Keratinocyte (primary cell): ENCODE results near the gene GDF2. TPM values are rescaled to one million over a fixed set of nuclear protein-coding genes. Genes with fewer than 3 reads are reported as not detected.

Experiments used
- DNase-seq: peaks from one replicate; pipeline ENCODE4 v3.0.0-alpha.2; 2011; ENCODE audit warnings: low read depth, missing footprints, low spot score
- FAIRE-seq: peaks from 2 replicates; lab custom pipeline; 2011; peaks lifted over from hg19 to GRCh38; lab: Jason Lieb, UNC
- H2AFZ ChIP-seq: 2 replicates; pipeline ENCODE4 v1.6.0; 2012; ENCODE audit warnings: low read length, control low read depth, inconsistent platforms; ENCODE audit not compliant: control insufficient read depth
- H3K27ac ChIP-seq: 2 replicates; pipeline ENCODE4 v1.5.1; 2011; ENCODE audit warnings: low read length; ENCODE audit not compliant: control insufficient read depth, insufficient read depth
- H3K27me3 ChIP-seq: 3 replicates; pipeline ENCODE4 v1.6.0; 2011; ENCODE audit warnings: low read length; ENCODE audit not compliant: control insufficient read depth, insufficient read depth; ENCODE audit errors: extremely low read depth
- H3K36me3 ChIP-seq, 2 experiments: 2 replicates in 1 of 2; 3 replicates in 1 of 2; pipeline ENCODE4 v1.5.1; 2011; ENCODE audit warnings: low read length in 2 of 2, mild to moderate bottlenecking in 1 of 2; ENCODE audit not compliant: control insufficient read depth in 2 of 2, insufficient read depth in 2 of 2; ENCODE audit errors: extremely low read depth in 1 of 2
- H3K4me1 ChIP-seq: 3 replicates; pipeline ENCODE4 v1.5.1; 2011; ENCODE audit warnings: low read length; ENCODE audit not compliant: control insufficient read depth, insufficient read depth; ENCODE audit errors: extremely low read depth
- H3K4me2 ChIP-seq: 3 replicates; pipeline ENCODE4 v1.6.0; 2011; ENCODE audit warnings: low read depth, low read length; ENCODE audit not compliant: control insufficient read depth, insufficient read depth; ENCODE audit errors: extremely low read depth
- H3K4me3 ChIP-seq, 3 experiments: fragments of 200-600 bp in 1 of 3; sonication (generic) in 1 of 3; 2 replicates in 2 of 3; 3 replicates in 1 of 3; pipeline ENCODE4 v1.5.1; 2011 to 2016; ENCODE audit warnings: low read length in 3 of 3, mild to moderate bottlenecking in 3 of 3, control low read depth in 2 of 3, inconsistent platforms in 1 of 3, low read depth in 1 of 3, mixed read lengths in 1 of 3, mixed run types in 1 of 3, moderate library complexity in 1 of 3; ENCODE audit not compliant: control insufficient read depth in 2 of 3, insufficient read depth in 2 of 3; ENCODE audit errors: extremely low read depth in 1 of 3
- H3K79me2 ChIP-seq: 2 replicates; pipeline ENCODE4 v1.6.0; 2012; ENCODE audit warnings: low read length; ENCODE audit not compliant: control insufficient read depth, insufficient read depth
- H3K9ac ChIP-seq: 3 replicates; pipeline ENCODE4 v1.6.0; 2011; ENCODE audit warnings: low read length; ENCODE audit not compliant: control insufficient read depth, insufficient read depth; ENCODE audit errors: extremely low read depth
- H3K9me1 ChIP-seq: 3 replicates; pipeline ENCODE4 v1.6.0; 2011; ENCODE audit warnings: low read length; ENCODE audit not compliant: control insufficient read depth, insufficient read depth; ENCODE audit errors: extremely low read depth
- H3K9me3 ChIP-seq: 2 replicates; pipeline ENCODE4 v1.5.1; 2012; ENCODE audit warnings: low read depth, low read length; ENCODE audit not compliant: control insufficient read depth
- H4K20me1 ChIP-seq: 3 replicates; pipeline ENCODE4 v1.6.0; 2011; ENCODE audit warnings: low read length; ENCODE audit not compliant: control insufficient read depth, insufficient read depth; ENCODE audit errors: extremely low read depth
- CTCF ChIP-seq, 3 experiments: IDR thresholded peaks in 1 of 3; conservative IDR thresholded peaks in 1 of 3; optimal IDR thresholded peaks in 1 of 3; 2 replicates in 2 of 3; 3 replicates in 1 of 3; pipeline versions ENCODE3 to v1.5.1; 2011; ENCODE audit warnings: low read length in 3 of 3, mild to moderate bottlenecking in 3 of 3, moderate library complexity in 2 of 3, control low read depth in 1 of 3, inconsistent platforms in 1 of 3; ENCODE audit not compliant: insufficient read depth in 2 of 3; ENCODE audit errors: extremely low read depth in 1 of 3
- EZH2 ChIP-seq: IDR thresholded peaks from one replicate; pipeline ENCODE4 v1.6.1; 2012; ENCODE audit warnings: inconsistent platforms, mild to moderate bottlenecking, low read length, moderate library complexity
- dilution Hi-C: fragments of 300-500 bp; cut with MboI; formaldehyde crosslinking; loops from one replicate; pipeline ENCODE4 v1.7.0; 2020; ENCODE audit warnings: low sequenced_read_pairs; ENCODE audit not compliant: extremely low pct_ligation_motif_present
- polyA plus RNA-seq, 5 experiments: library from polyadenylated mRNA; depleted of rRNA in 3 of 5; stranded (reverse) in 3 of 5; stranded (forward) in 1 of 5; unstranded in 1 of 5; fragments of >200 nt; gene quantifications; 1 replicate in 1 of 5; 2 replicates in 3 of 5; 3 replicates in 1 of 5; pipeline versions ENCODE4 v1.2.1 to v1.2.3, GENCODE V29; 2011 to 2012; ENCODE audit warnings: missing spikeins in 2 of 5, low read depth in 1 of 5, low replicate concordance in 1 of 5

GDF2 gene
- polyA plus RNA-seq, 1 donor (not counting 4 experiments of a cell fraction or from before 2014, with no cell fraction given): not detected

GRCh38 chr10:47323636-47324296 lies 1.5 kb downstream of the GDF2 start:
- Histone ChIP-seq H3K79me2 (no peaks in the 10 kb centered on the region), H3K36me3 (no peaks in the 10 kb centered on the region), H3K9me3 (no peaks in the 10 kb centered on the region), H3K4me2 (no peak overlapping the region), H3K27ac (no peak overlapping the region), H3K4me3 (no peak overlapping the region), H2AFZ (no peak overlapping the region), H3K9ac (no peak overlapping the region), H3K27me3 (peaks cover 23% of the 10 kb centered on the region), H4K20me1 (no peaks in the 10 kb centered on the region), H3K4me1 (no peaks in the 10 kb centered on the region), H3K9me1 (no peaks in the 10 kb centered on the region)
- dilution Hi-C loops: no loop called here
- TF ChIP-seq EZH2: no peak
- TF ChIP-seq CTCF (optimal IDR thresholded peaks at IDR 0.05 in 1 of 3, IDR thresholded peaks at IDR 0.05 in 1 of 3, conservative IDR thresholded peaks at IDR 0.05 in 1 of 3; ENCODE audit: extremely low read depth in 1 of 3, insufficient read depth in 2 of 3, low read length in 3 of 3): no peak
- FAIRE-seq (no peak), DNase-seq (no peak)

- DNase-seq: no peak
- FAIRE-seq: no peak
- no peak overlapping the region for H3K9ac ChIP-seq
Observed at GRCh38 chr10:47325303-47326291, 3.3 kb downstream of the GDF2 start.

More at GRCh38 chr10:47325303-47326291, 3.3 kb downstream of the GDF2 start:
- Histone ChIP-seq H3K4me3 (no peak overlapping the region), H4K20me1 (no peaks in the 10 kb centered on the region), H3K79me2 (no peaks in the 10 kb centered on the region), H3K27ac (no peak overlapping the region), H2AFZ (no peak overlapping the region), H3K9me1 (no peaks in the 10 kb centered on the region), H3K27me3 (peaks cover 23% of the 10 kb centered on the region), H3K4me1 (no peaks in the 10 kb centered on the region), H3K9me3 (no peaks in the 10 kb centered on the region), H3K4me2 (no peak overlapping the region), H3K36me3 (no peaks in the 10 kb centered on the region)
- dilution Hi-C loops: no loop called here
- no peak for TF ChIP-seq CTCF (optimal IDR thresholded peaks at IDR 0.05 in 1 of 3, IDR thresholded peaks at IDR 0.05 in 1 of 3, conservative IDR thresholded peaks at IDR 0.05 in 1 of 3; ENCODE audit: extremely low read depth in 1 of 3, insufficient read depth in 2 of 3, low read length in 3 of 3)
- TF ChIP-seq EZH2: no peak
